ENCODE data around the gene PTPRD. TPM values are rescaled to one million over a fixed set of nuclear protein-coding genes. Genes with fewer than 3 reads are reported as not detected.

Gene PTPRD
- total RNA-seq, 1 donor from 2014 or later: 109 TPM

DNA sequence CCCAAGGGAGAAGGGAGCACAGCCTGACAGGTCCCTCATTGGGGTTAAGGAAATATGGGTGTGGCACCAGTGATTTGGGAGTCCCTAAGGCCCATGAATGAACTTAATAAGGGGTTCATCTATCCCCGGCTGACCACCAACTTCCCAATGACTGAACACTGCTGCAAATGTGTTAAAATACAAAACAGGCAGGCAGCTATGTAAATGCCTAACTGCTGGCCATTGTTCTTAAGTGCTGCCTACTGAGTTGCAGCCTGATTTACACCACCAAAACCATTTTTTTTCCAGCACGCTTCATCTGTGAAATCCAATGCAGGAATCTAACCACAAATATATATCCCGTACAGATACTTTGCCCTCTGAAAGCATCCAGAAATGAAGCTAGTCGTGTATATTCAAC lies 478.5 kb downstream of the PTPRD start:
- TF ChIP-seq CTCF (IDR thresholded peaks at IDR 0.05; ENCODE audit: unreplicated experiment): no peak
- no peak overlapping the region for H3K4me3 Mint-ChIP-seq
- peaks cover 18% of the 10 kb centered on the region for H3K9me3 Mint-ChIP-seq
- no peak overlapping the region for H3K27ac Mint-ChIP-seq
- H3K4me1 Mint-ChIP-seq: no peaks in the 10 kb centered on the region
- H3K27me3 Mint-ChIP-seq (ENCODE audit: low read depth): no peaks in the 10 kb centered on the region
- H3K36me3 Mint-ChIP-seq: no peaks in the 10 kb centered on the region
- DNase-seq (ENCODE audit: low spot score in 2 of 2, unreplicated experiment in 2 of 2): no peak

- DNase-seq (ENCODE audit: low spot score in 2 of 2, unreplicated experiment in 2 of 2): no peak
- Mint-ChIP-seq H3K4me3 (no peak overlapping the region), H3K9me3 (peaks cover 6% of the 10 kb centered on the region), H3K27me3 (ENCODE audit: low read depth) (no peaks in the 10 kb centered on the region), H3K27ac (no peak overlapping the region), H3K4me1 (no peaks in the 10 kb centered on the region), H3K36me3 (no peaks in the 10 kb centered on the region)
- no peak for TF ChIP-seq CTCF (IDR thresholded peaks at IDR 0.05; ENCODE audit: unreplicated experiment)
These were observed 482.6 kb downstream of the PTPRD start for GRCh38 chr9:10130061-10130675.

- H3K36me3 Mint-ChIP-seq: no peaks in the 10 kb centered on the region
- no peak for DNase-seq (ENCODE audit: low spot score in 2 of 2, unreplicated experiment in 2 of 2)
- no peak overlapping the region for H3K27ac Mint-ChIP-seq
- H3K9me3 Mint-ChIP-seq: peaks cover 4% of the 10 kb centered on the region
- no peak for TF ChIP-seq CTCF (IDR thresholded peaks at IDR 0.05; ENCODE audit: unreplicated experiment)
- no peaks in the 10 kb centered on the region for H3K27me3 Mint-ChIP-seq (ENCODE audit: low read depth)
- no peak overlapping the region for H3K4me3 Mint-ChIP-seq
- H3K4me1 Mint-ChIP-seq: no peaks in the 10 kb centered on the region
These were observed 484.9 kb downstream of the PTPRD start for GRCh38 chr9:10127867-10128266.

DNA sequence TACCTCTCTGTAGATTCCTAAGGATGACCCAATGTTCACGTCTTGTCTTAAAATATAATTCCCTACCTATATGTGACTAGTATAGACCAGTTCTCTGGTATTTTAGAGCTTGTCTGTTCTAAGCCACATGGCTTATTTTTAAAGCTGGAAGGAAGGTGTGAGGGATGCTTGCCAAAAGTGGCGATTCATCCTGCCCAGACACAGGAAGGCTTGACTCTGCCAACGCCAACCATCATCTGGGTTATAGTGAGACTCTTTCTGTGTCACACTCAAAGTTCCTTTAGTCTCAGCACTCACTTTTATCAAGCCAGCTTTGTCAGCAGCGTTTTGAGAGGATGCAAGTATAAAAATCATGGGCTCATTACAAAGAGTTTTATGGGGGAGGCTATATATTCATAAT lies 500.0 kb downstream of the PTPRD start:
- Mint-ChIP-seq H3K4me3 (no peak overlapping the region), H3K27me3 (ENCODE audit: low read depth) (no peaks in the 10 kb centered on the region), H3K27ac (no peak overlapping the region), H3K9me3 (no peaks in the 10 kb centered on the region), H3K36me3 (no peaks in the 10 kb centered on the region), H3K4me1 (peaks cover 4% of the 10 kb centered on the region)
- no peak for DNase-seq (ENCODE audit: low spot score in 2 of 2, unreplicated experiment in 2 of 2)
- no peak for TF ChIP-seq CTCF (IDR thresholded peaks at IDR 0.05; ENCODE audit: unreplicated experiment)

- no peaks in the 10 kb centered on the region for H3K9me3 Mint-ChIP-seq
- H3K4me3 Mint-ChIP-seq: no peak overlapping the region
- no peak overlapping the region for H3K27ac Mint-ChIP-seq
- TF ChIP-seq CTCF (IDR thresholded peaks at IDR 0.05; ENCODE audit: unreplicated experiment): no peak
- H3K4me1 Mint-ChIP-seq: peaks cover 4% of the 10 kb centered on the region
- no peaks in the 10 kb centered on the region for H3K27me3 Mint-ChIP-seq (ENCODE audit: low read depth)
- H3K36me3 Mint-ChIP-seq: no peaks in the 10 kb centered on the region
- DNase-seq (ENCODE audit: low spot score in 2 of 2, unreplicated experiment in 2 of 2): no peak
These were observed 500.7 kb downstream of the PTPRD start for GRCh38 chr9:10112070-10112469.

DNA sequence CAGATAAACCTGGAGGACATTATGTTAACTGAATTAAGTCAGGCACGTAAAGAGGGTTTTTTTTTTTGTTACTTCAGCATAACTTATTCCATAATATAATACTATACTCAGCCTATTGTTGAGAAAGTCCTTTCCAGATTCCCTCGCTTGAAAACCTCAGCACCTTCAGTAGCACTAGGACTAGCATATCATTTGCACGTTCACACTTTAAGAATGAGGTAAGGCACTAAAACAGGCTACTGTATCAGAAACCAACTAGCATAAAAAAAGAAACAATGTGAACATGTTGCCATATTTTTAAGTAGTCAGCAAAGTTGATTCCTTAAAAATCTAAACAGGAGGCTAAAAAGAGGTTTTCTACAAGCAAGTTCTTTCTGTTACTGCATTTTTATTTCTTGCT lies 504.0 kb downstream of the PTPRD start:
- H3K36me3 Mint-ChIP-seq: no peaks in the 10 kb centered on the region
- no peaks in the 10 kb centered on the region for H3K27me3 Mint-ChIP-seq (ENCODE audit: low read depth)
- peaks cover 4% of the 10 kb centered on the region for H3K4me1 Mint-ChIP-seq
- no peak for TF ChIP-seq CTCF (IDR thresholded peaks at IDR 0.05; ENCODE audit: unreplicated experiment)
- no peak overlapping the region for H3K27ac Mint-ChIP-seq
- H3K9me3 Mint-ChIP-seq: no peaks in the 10 kb centered on the region
- DNase-seq (ENCODE audit: low spot score in 2 of 2, unreplicated experiment in 2 of 2): no peak
- no peak overlapping the region for H3K4me3 Mint-ChIP-seq

All from mesothelial cell of epicardium (in vitro differentiated cells).